BJ (cell line): Measurements from ENCODE around the gene SLX4IP. TPM values are rescaled to one million over a fixed set of nuclear protein-coding genes. Genes with fewer than 3 reads are reported as not detected.

Source experiments
- CTCF ChIA-PET: fragments of 350-600 bp; formaldehyde crosslinking; extraction: SDS; loops from one replicate; lab custom pipeline; 2021; ENCODE audit warnings: antibody characterized with exemption, inconsistent platforms; lab: Yijun Ruan, JAX
- POLR2A ChIA-PET: fragments of 300-600 bp; sonication (Branson Sonifier 250); formaldehyde crosslinking; extraction: SDS; loops from one replicate; lab custom pipeline; 2021; ENCODE audit warnings: antibody characterized with exemption; lab: Charles Lee
- DNase-seq: peaks from one replicate; pipeline ENCODE4 v3.0.0-alpha.2; 2011; ENCODE audit warnings: low read depth
- H3K27me3 ChIP-seq: 2 replicates; pipeline ENCODE4 v1.6.0; 2011; ENCODE audit warnings: low read length; ENCODE audit not compliant: control insufficient read depth, insufficient read depth
- H3K36me3 ChIP-seq: 2 replicates; pipeline ENCODE4 v1.5.1; 2011; ENCODE audit warnings: low read length; ENCODE audit not compliant: control insufficient read depth, insufficient read depth
- H3K4me3 ChIP-seq: 2 replicates; pipeline ENCODE4 v1.5.1; 2011; ENCODE audit warnings: low read depth, mild to moderate bottlenecking, control low read depth, low read length
- CTCF ChIP-seq: IDR thresholded peaks from 2 replicates; pipeline ENCODE4 v1.5.1; 2011; ENCODE audit warnings: low read depth, mild to moderate bottlenecking, control low read depth, inconsistent platforms, low read length, moderate library complexity; ENCODE audit not compliant: insufficient read depth
- polyA plus RNA-seq: library from polyadenylated mRNA; depleted of rRNA; stranded (reverse); fragments of >200 nt; gene quantifications from 2 replicates; pipeline ENCODE4 v1.2.3, GENCODE V29; 2011; rRNA removed
- small RNA-seq: library from RNA; depleted of rRNA; stranded (forward); fragments of <200 nt; gene quantifications from one replicate; pipeline ENCODE3, GENCODE V24; 2012; ENCODE audit warnings: low replicate concordance, low read depth; ENCODE audit not compliant: insufficient read length

SLX4IP gene
- polyA plus RNA-seq, 1 experiment: 1.6 TPM

GRCh38 chr20:10674684-10675449, 239.8 kb downstream of the SLX4IP start:
- no peaks in the 10 kb centered on the region for H3K36me3 ChIP-seq
- TF ChIP-seq CTCF: peak; percentile 85
- 0 out of 2 replicates have a peak, but pooled peaks cover 2% of the 10 kb centered on the region for H3K27me3 ChIP-seq
- H3K4me3 ChIP-seq: peak overlapping the region; percentile 52
- ChIA-PET POLR2A (no interaction called here), CTCF (interaction anchor here (0.7 to 3.4 kb wide), 18 partner anchors 10 to 871 kb away, joined by 3 to 17 read pairs (median 3); no protein-coding TSS in a partner anchor)
- DNase-seq: no peak

- Histone ChIP-seq H3K36me3 (no peaks in the 10 kb centered on the region), H3K4me3 (peak overlapping the region; percentile 52; the same call in 1 of the 2 replicates), H3K27me3 (0 out of 2 replicates have a peak, but pooled peaks cover 2% of the 10 kb centered on the region)
- no peak for DNase-seq
- no peak for TF ChIP-seq CTCF
- ChIA-PET CTCF (interaction anchor here (0.8 to 3.4 kb wide), 11 partner anchors 9 to 870 kb away, joined by 3 to 17 read pairs (median 4); no protein-coding TSS in a partner anchor), POLR2A (no interaction called here)
Measured at GRCh38 chr20:10675450-10675848, 240.3 kb downstream of the SLX4IP start.

GRCh38 chr20:10676518-10676917, 241.4 kb downstream of the SLX4IP start:
- CTCF ChIA-PET: interaction anchor here (0.6 to 3.4 kb wide), 2 partner anchors 11 to 601 kb away, joined by 3 to 17 read pairs; no protein-coding TSS in a partner anchor
- H3K36me3 ChIP-seq: no peaks in the 10 kb centered on the region
- no peak for TF ChIP-seq CTCF
- H3K4me3 ChIP-seq: no peak overlapping the region
- H3K27me3 ChIP-seq: 0 out of 2 replicates have a peak, but pooled peaks cover 2% of the 10 kb centered on the region
- no peak for DNase-seq
- POLR2A ChIA-PET: no interaction called here

Small RNAs within 50 kb of the gene (small RNA-seq; reads per million reads assigned to genes)
- not detected for gene MIR6870

Other genes with a start within 250 kb of the SLX4IP start
- 0.56 and 1.3 TPM in 2 replicates for gene SNAP25, start 216.5 kb upstream of the SLX4IP start, polyA plus RNA-seq
- 8.0 and 15.2 TPM in 2 replicates for gene MKKS, start 1.1 kb upstream of the SLX4IP start, polyA plus RNA-seq
- 10.6 and 19.9 TPM in 2 replicates for gene JAG1, start 238.7 kb downstream of the SLX4IP start, polyA plus RNA-seq